Measurements from ENCODE around the gene SLC11A1.

SLC11A1 gene

DNA sequence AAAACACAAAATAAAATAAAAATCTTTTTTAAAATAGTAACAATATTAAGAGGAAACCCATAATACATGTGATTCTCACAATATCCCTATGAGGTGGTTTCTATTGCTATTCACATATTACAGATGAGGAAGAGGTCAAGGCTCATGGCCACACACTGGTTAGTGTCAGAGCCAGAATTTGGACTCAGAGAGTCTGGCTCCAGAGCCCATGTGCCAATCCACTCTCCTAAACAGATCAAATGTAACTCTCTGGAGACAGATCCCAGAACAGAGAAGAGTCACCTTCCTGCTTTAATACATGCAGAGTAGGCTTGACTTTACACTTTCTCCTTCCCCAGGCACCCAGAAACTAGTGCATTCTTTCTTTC, 10.1 kb upstream of the SLC11A1 start:
- no peak overlapping the region for H3K4me3 ChIP-seq (ENCODE audit: low read length)
- no peak for DNase-seq (ENCODE audit: low read depth)
- TF ChIP-seq, protein P1, sequence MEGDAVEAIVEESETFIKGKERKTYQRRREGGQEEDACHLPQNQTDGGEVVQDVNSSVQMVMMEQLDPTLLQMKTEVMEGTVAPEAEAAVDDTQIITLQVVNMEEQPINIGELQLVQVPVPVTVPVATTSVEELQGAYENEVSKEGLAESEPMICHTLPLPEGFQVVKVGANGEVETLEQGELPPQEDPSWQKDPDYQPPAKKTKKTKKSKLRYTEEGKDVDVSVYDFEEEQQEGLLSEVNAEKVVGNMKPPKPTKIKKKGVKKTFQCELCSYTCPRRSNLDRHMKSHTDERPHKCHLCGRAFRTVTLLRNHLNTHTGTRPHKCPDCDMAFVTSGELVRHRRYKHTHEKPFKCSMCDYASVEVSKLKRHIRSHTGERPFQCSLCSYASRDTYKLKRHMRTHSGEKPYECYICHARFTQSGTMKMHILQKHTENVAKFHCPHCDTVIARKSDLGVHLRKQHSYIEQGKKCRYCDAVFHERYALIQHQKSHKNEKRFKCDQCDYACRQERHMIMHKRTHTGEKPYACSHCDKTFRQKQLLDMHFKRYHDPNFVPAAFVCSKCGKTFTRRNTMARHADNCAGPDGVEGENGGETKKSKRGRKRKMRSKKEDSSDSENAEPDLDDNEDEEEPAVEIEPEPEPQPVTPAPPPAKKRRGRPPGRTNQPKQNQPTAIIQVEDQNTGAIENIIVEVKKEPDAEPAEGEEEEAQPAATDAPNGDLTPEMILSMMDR (conservative IDR thresholded peaks at IDR 0.05; ENCODE audit: low read length) = no peak

DNA sequence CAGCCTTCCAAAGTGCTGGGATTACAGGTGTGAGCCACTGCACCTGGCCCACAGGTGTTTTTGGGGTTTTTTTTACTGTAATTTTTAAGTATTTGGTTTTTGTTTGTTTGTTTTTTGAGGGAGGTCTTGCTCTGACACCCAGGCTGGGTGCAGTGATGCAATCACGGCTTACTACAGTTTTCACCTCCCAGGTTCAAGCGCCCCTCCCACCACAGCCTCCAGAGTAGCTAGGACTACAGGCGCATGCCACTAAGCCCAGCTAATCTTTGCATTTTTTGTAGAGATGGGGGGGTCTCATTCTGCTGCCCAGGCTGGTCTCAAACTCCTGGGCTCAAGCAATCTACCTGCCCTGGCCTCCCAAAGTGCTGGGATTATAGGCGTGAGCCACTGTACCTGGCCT, 7.3 kb upstream of the SLC11A1 start:
- H3K4me3 ChIP-seq (ENCODE audit: low read length) = no peak overlapping the region
- DNase-seq (ENCODE audit: low read depth) = no peak
- TF ChIP-seq, protein P1 (conservative IDR thresholded peaks at IDR 0.05; ENCODE audit: low read length) = no peak

DNA sequence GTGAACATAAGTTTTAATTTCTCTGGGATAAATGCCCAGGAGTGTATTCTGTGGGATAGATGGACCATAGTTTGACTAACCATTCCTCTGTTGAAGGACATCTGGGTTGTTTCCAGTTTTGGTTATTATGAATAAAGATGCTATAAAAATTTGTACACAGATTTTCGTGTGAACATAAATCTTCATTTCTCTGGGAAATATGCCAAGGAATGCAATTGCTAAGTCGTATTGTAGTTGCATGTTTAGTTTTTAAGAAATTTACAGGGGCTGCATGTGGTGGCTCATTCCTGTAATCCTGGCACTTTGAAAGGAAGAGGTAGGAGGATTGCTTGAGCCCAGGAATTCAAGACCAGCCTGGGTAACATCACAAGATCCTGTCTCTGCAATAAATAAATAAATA, 6.9 kb upstream of the SLC11A1 start:
- TF ChIP-seq, protein P1 (conservative IDR thresholded peaks at IDR 0.05; ENCODE audit: low read length) = no peak

DNA sequence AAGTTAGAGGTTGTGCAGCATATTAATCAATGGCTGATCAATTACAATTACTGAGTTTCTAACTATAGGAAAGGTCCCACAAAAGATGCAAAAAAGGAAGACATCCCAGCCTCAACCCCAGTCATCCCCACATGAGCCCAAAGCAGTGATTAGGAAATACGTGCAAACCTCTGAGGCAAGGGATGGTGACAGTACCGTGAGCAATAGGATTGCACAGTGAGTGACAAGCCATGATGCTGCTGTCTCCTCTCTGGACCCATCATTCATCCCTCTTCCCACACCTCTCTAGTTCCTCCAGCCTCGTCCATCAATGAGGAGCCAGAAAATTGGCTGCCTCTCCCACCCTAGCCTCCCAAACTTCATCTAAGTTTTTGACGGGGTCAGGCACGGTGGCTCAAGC, 4.0 kb upstream of the SLC11A1 start:
- no peak for DNase-seq (ENCODE audit: low read depth)
- TF ChIP-seq, protein P1 (conservative IDR thresholded peaks at IDR 0.05; ENCODE audit: low read length) = no peak
- no peak overlapping the region for H3K4me3 ChIP-seq (ENCODE audit: low read length)

More for the DNA sequence above, 6.9 kb upstream of the SLC11A1 start:
- no peak overlapping the region for H3K4me3 ChIP-seq (ENCODE audit: low read length)
- DNase-seq (ENCODE audit: low read depth) = peak; percentile 90

DNA sequence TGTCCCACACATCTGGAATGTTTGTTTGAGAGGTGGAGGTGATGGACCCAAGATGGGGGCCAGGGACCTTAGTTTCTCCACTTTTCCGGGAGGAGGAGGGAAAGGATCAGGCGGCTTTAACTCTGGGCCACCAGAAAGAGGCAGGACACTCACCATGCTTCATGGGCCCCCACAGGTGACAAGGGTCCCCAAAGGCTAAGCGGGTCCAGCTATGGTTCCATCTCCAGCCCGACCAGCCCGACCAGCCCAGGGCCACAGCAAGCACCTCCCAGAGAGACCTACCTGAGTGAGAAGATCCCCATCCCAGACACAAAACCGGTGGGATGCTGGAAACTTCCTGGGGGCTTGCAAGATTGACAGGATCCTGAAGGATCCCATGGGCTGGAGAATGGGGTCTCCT, 712 bp downstream of the SLC11A1 start:
- no peak overlapping the region for H3K4me3 ChIP-seq (ENCODE audit: low read length)

DNA sequence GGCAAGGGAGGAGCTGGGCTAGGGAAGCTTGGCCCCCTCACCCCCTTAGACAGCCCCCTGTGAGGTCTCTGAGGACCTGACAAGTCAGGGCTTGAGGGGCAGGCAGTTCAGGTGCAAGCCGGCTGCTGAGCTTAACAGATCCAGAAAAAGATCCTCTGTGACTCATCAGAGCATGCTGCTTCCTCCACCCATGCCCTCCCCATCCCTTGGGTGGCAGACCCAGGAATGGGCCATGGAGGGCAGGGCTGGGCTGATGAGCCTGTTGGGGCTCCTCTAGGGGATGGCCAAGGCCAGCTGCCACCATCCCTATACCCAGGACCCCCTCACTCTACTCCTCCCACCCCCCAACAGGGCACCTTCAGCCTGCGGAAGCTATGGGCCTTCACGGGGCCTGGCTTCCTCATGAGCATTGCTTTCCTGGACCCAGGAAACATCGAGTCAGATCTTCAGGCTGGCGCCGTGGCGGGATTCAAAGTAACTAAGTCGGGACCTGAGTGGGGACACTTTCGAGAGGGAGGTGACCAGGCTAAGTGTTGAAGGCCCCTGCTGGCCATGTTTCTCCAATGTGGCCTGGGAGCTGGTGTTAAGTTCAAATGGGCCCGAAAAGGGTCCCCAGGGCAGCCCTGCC, 1.9 kb downstream of the SLC11A1 start:
- H3K4me3 ChIP-seq (ENCODE audit: low read length) = no peak overlapping the region
- TF ChIP-seq, protein P1 (conservative IDR thresholded peaks at IDR 0.05; ENCODE audit: low read length) = no peak
- no peak for DNase-seq (ENCODE audit: low read depth)

More for the DNA sequence above, 712 bp downstream of the SLC11A1 start:
- TF ChIP-seq, protein P1 (conservative IDR thresholded peaks at IDR 0.05; ENCODE audit: low read length) = no peak
- DNase-seq (ENCODE audit: low read depth) = no peak

DNA sequence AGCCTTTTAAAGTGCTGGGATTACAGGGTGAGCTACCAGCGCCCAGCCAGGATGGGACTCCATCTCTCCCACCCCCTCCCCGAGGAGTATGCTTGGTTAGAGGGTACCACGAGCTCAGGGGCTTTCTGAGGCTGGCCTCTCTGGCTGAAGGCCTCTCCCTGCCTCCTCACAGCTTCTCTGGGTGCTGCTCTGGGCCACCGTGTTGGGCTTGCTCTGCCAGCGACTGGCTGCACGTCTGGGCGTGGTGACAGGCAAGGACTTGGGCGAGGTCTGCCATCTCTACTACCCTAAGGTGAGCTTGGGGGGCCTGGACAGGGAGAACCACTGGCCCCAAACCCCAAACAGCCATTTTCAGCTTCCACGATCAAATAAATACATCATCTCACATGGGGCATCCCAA, 2.9 kb downstream of the SLC11A1 start:
- DNase-seq (ENCODE audit: low read depth) = no peak
- H3K4me3 ChIP-seq (ENCODE audit: low read length) = no peak overlapping the region
- TF ChIP-seq, protein P1 (conservative IDR thresholded peaks at IDR 0.05; ENCODE audit: low read length) = no peak

Data from AG10803 (cell line).